ENCODE results near the gene TDRD12.

Gene TDRD12, protein sequence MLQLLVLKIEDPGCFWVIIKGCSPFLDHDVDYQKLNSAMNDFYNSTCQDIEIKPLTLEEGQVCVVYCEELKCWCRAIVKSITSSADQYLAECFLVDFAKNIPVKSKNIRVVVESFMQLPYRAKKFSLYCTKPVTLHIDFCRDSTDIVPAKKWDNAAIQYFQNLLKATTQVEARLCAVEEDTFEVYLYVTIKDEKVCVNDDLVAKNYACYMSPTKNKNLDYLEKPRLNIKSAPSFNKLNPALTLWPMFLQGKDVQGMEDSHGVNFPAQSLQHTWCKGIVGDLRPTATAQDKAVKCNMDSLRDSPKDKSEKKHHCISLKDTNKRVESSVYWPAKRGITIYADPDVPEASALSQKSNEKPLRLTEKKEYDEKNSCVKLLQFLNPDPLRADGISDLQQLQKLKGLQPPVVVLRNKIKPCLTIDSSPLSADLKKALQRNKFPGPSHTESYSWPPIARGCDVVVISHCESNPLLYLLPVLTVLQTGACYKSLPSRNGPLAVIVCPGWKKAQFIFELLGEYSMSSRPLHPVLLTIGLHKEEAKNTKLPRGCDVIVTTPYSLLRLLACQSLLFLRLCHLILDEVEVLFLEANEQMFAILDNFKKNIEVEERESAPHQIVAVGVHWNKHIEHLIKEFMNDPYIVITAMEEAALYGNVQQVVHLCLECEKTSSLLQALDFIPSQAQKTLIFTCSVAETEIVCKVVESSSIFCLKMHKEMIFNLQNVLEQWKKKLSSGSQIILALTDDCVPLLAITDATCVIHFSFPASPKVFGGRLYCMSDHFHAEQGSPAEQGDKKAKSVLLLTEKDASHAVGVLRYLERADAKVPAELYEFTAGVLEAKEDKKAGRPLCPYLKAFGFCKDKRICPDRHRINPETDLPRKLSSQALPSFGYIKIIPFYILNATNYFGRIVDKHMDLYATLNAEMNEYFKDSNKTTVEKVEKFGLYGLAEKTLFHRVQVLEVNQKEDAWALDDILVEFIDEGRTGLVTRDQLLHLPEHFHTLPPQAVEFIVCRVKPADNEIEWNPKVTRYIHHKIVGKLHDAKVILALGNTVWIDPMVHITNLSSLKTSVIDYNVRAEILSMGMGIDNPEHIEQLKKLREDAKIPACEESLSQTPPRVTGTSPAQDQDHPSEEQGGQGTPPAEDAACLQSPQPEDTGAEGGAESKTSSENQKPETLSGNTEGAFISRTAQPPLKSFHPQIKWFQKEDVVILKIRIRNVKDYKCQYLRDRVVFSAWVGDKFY (N-terminal part only)

DNA sequence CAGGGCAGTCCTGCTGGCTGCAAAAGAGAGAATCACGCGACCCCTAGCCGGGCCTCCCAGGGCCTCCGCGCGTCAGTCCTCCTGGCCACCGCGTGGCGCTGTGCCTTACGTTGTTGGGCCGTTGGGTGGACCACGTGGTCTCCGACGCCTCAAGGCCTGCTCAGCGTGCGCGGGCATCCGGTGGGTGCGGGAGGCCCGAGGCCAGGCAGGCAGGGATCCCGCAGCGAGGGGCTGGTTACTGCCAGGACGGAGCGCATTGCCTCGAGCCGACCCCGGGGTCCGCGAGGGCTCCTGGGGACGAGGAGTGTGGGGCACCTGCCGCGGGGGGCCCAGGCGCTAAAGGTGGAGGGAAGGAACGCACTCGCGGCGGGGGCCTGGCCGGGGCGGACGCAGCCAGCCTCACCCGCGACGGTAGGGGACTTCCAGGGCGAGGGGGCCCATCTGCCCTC, at the start of gene TDRD12:
Gene TDRD12 (plus strand): TSS at position 157 of the 449 bp plus-strand sequence. CDS start 306 bp downstream, outside the sequence.
- no peak for DNase-seq

DNA sequence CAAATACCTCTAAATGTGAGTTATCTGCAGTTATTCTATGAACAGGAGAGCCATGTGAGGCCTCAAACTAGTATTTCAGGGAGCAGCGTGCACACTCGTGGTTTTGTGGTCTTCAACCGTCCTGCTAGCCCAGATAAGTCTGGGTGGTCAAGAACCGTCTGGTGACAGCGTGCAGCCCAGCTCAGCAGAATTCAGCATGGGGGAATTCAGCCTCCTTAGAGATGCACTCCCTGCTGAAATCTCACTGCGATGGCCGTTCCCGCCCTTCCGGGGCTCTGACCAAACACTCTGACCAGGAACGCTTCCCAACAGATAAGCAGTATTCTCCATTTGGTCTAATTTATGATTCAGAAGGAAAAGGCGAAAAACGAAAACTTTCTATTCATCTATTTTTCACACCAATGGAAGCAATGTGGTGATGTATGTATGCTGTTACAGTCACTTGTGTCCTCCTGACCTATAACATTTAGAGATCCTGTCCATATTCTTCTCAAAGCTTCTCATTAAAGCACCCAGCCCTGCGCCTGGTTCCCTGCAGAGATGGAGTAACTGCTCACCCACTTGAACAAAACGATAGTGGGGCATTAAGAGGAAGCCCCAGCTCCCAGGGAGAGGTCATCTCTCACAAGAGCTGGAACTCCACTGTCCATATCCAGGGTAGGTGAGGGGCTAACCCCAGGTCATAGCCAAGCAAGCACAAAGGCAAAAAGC, 47.5 kb upstream of the TDRD12 start:
- peak; percentile 81 for DNase-seq

DNA sequence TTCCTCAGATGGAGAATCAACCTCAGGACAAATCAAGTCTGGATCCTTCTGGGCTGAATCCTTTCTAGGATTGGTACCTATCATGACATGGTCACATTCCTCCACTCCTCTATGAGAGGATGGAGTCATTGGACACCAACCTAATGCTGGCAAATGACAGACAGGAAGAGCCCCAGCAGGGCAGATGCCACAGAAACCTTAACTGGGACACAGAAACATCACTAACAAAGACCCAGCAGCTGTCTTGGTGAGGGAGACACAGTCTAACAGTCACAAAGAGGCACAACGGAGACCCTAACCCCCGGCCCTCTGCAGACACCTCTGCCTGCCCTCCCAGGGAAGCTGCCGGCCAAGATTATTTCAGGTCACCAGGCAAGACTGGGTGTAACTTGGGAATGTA, 46.7 kb upstream of the TDRD12 start:
- no peak for DNase-seq

DNA sequence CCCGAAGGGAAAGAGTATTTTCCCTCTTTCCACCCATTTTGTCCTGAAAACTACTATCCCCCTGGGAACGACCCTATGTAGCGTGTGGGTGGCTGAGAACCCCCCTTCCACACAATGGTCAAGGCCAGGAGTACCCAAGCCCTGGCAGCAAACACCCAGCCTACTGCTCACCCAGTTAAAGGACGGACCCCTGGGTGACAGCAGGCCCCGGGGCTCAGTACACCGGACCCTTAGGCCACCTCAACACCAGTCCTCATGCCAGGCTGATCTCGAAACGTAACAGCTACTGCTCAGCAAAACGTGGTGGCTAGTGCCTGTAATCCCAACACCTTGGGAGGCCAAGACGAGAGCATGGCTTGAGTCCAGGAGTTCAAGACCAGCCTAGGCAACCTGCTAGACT, 46.0 kb upstream of the TDRD12 start:
- no peak for DNase-seq

DNA sequence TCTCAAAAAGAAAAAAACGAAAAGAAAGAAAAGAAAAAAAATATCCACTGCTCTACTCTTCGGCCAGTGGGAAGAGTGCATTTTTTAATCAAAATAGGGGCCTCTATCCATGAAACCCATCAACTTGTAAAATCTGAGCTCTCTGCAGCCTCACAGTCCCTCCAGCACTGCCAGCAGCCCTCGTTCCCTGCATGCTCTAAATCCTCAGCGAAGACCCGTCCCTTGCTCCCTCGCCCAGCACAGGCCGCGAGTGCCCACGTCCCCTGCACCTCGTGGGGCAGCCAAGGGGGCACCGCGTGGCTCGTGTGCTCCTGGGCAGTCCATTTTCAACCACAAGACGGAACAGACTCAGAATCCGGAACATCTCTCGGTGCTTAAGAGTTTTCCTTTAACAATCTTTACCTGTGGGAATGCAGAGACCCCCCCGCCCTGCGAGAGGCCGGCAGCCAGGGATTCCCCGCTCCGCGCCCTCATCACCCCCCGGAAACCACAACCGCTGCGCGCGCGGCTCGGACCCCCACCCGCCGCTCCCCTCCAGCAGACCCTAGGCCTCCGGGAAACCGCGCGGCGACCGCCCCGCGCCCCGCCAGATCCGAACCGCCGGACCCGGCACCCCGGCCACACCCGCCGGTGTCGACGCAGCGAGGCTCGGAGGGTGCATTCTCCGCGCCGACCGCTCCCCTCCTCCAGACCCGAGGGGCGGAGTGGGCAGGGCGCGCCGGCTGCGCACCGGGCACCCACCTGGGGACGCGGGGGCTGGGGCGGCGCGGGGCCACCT, 45.2 kb upstream of the TDRD12 start:
- no peak for DNase-seq

DNA sequence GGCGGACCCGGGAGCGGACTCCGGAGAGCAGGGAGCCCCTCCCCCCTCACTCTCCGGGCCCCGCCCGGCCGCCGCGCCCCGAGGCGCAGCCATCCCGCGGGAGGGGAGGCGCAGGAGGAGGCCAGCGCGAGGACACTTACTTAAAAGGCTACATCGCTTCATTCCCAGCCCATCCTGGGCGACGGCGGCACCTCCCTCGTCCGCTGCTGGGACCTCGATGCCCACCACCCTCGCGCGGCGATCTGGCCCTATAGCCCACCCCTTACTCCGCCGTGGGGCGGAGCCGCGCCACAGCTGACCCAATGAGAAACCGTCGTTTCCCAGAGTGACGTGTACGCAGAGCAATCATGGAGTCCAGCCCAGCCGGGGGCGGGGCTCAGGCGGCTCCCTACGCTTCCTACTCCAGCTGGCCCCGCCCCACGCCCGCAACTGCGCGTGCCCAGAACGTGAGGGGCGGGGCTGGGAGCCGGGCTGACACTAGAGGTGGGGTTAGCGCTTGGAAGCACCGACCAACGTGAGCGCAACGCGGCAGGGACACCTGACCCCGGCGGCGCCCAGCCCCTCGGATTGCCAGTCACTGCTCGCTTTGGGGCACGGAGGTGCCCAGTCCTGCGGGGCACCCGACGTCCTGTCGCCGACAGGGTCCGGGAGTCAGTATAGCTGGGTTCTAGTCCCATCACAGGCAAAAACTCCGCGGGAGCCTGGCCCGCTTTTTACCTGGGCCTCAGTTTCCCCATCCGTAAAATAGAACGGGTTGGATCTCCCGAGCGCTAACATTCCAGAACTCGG, 44.4 kb upstream of the TDRD12 start, which contains the start of gene ANKRD27:
Gene ANKRD27 (minus strand): TSS at position 250 of the 789 bp plus-strand sequence. CDS start 16,165 bp downstream, outside the sequence.
- peak; percentile 94 for DNase-seq

DNA sequence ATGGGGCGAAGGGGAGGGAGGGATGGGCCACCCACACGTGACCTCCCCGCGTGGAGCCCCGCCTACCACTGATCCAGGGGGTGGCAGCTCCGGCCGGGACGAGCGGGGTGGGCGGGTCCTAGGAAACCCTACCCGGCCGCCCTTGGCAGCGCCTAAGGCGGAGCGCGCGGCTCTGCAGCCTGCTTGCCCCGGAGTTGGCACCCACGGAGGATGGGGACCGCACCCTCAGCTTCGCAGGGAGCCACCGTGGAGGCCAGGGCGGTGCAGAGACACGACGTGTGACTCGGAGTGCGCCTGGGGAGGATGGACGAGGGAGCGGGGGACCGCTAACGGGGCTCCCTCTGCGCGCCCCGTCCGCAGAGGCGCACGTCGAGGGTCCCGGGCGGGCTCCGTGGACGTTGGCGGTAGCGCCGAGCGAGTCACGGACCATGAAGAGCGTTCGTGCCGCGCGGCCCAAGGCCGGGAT, 43.8 kb upstream of the TDRD12 start, which contains the start of gene RGS9BP:
Gene RGS9BP (plus strand): TSS at position 129 of the 466 bp plus-strand sequence. CDS start 416 bp downstream, outside the sequence.
- peak; percentile 50 for DNase-seq

DNA sequence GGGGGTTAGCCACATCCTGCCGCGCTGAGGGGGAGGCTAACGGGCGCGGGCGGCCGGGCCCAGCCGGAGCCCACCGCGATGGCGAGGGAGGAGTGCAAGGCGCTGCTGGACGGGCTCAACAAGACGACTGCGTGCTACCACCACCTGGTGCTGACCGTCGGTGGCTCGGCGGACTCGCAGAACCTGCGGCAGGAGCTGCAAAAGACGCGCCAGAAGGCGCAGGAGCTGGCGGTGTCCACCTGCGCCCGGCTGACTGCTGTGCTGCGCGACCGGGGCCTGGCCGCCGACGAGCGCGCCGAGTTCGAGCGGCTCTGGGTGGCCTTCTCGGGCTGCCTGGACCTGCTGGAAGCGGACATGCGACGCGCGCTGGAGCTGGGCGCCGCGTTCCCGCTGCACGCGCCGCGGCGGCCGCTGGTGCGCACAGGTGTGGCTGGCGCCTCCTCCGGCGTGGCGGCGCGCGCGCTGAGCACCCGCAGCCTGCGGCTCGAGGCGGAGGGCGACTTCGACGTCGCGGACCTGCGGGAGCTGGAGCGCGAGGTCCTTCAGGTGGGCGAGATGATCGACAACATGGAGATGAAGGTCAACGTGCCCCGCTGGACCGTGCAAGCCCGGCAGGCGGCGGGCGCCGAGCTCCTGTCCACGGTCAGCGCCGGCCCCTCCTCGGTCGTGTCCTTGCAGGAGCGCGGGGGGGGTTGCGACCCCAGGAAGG, 43.2 kb upstream of the TDRD12 start:
- DNase-seq = no peak

DNA sequence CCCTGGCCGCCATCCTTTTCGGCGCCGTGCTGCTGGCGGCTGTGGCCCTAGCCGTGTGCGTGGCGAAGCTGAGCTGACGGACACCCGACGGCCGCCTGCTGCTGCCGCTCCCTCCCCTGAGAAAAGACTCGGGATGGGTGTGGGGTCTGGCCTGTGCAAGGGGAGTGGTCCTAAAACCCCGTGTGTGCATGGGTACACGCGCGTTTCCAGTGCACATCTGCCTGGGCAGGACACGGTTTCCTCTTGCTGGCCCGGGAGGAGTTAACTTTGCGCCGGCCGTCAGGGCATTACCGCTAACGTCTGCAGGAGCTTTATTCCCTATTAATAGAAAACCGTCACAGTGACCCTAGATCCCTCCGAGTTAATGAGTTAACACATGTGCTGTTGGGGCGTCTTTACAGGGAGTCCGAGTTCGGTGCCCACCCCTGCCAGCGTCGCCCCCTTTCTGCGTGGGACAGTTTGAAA, 42.6 kb upstream of the TDRD12 start:
- no peak for DNase-seq

DNA sequence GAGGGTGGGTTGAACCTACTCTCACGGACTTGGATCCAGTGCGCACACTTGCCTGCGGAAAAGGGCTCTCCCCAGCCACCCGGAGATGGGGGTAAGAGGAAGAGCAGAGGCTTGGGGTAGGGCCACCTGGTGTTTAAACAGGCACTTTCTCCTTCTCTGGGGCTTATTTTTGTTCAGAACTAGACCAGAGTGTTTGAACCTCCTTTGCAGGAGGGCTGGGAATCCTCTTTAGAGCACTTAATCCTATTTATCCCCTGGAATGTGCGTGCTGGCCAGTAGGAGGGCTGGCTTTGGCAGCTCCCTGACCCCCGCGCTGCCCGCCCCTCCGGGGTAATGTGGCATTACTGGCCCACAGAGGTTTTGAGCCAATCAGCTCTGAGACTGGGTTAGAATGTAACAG, 41.9 kb upstream of the TDRD12 start:
- DNase-seq = no peak

DNA sequence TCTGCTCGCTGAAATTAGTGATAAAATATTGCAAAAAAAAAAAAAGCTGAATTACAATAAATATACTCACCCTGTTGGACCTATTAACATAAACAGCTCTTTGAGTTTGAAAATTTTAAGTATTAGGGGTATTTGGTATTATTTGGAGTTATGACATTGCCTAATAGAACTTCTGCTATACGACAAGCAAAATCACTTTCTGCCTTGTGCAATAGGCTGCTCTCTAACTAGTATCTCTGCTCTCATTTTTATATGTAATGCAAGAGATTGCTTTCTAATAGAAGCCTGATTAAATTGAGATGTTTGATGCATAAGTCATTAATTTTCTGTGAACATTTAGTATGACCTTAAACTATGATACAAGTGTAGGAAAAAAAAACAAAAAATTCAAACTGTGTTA, 38.6 kb upstream of the TDRD12 start:
- no peak for DNase-seq

DNA sequence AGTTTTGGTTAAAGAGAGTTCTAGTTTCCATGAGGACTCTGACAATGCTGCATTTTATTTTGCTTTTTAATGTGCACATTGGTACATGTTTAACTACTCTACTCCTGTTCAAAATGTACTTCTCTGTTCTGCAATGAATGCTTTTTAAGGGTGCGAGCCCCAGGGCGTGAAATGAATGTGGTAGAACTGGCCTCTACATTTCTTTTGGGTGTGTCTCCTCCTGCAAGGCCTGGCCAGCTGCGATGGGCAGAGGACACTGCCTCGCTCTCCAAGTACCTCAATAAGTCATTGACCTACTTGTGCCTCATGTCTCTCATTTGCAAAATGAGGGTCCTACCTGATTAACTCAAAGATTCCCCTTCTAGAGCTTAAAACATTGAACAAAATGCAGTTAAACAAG, 37.2 kb upstream of the TDRD12 start:
- no peak for DNase-seq

DNA sequence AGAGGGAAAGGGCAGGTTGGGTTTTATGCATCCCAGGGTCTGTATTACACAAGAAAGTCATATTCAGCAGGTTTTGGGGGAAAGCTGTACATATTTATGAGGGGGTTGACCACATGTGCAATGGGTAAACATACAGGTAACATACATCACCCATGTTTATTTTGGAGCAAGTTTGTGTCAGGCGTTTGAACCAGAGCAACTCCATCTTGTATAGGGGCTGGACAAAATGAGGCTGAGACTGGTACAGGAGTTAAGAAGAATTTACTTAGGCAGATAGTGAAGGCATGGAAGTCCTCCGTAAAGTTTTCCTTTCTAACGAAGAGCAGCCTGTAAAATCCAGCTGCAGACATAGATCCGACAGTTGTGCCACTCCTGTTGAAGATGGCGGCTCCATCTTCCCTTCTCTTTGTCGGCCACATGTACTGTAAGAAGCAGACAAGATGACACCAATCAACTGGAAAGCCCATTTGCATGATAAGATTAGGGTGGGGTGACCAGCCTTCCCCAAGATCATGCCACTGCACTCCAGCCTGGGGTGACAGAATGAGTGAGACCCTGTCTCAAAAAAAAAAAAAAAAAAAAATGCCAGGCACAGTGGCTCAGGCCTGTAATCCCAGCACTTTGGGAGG, 32.6 kb upstream of the TDRD12 start:
- DNase-seq = no peak

DNA sequence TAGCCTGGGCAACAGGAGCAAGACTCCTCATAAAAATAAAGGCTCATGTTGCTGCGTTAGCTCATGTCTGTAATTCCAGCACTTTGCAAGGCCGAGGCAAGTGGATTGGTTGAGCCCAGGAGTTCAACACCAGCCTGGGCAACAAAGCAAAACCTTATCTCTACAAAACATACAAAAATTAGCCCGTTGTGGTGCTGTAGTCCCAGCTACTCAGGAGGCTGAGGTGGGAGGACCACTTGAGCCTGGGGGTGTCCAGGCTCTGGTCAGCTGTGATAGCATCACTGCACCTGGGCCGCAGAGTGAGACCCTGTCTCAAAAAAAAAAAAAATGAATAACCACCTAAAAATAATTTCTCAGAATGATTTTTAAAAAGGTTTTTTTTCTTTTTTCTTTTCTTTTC, 31.9 kb upstream of the TDRD12 start:
- DNase-seq = no peak

DNA sequence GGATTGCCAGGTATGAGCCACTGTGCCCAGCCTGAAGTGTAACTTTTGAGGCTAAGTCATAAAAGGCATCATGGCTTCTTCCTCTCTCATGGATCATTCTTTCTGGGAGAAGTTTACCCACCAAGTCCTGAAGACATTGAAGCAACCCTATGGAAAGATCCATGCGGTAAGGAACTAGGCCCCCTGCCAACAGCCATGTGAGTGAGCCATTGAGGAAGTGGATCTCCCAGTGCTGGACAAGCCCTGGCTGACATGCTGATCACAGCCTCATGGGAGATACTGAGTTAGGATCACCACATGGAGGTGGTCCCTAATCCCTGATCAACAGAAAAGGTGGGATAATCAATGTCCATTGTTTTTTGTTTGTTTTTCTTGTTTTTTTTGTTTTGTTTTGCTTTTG, 31.3 kb upstream of the TDRD12 start:
- DNase-seq = no peak

DNA sequence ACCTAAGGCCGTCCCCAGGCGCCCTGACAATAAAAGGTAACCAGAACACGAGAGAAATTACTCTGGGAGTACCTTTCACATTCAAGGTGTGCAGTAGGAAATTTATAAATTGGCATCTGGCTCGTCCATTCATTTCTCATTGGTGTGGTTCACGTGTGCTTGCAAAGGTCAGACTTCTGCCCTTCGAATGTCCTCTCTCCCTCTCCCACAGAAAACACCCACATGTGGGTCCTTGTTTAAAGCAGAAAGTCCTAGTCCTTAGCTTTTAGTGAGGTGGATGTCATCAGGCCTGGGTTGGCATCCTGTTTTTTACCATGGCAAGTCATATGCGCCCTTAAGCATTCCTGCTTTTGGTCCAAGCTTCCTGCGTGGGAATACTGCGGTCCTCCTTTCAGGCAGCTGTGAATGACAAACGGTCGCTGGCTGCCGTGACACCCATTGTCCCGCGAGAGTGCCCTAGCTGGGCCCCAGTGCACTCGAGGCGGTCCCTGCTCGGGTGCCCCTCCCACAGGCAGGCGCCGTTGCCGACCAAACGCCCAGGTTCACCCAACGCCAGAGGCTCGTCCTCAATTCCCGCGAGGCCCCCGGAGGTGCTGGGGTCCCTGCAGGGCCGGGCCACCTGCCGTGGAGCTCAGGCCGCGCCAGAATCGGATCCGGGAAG, 28.1 kb upstream of the TDRD12 start, which contains the start of gene NUDT19:
Gene NUDT19 (plus strand): TSS at position 531 of the 661 bp plus-strand sequence. CDS start 140 bp downstream, outside the sequence.
- DNase-seq = peak; percentile 63

DNA sequence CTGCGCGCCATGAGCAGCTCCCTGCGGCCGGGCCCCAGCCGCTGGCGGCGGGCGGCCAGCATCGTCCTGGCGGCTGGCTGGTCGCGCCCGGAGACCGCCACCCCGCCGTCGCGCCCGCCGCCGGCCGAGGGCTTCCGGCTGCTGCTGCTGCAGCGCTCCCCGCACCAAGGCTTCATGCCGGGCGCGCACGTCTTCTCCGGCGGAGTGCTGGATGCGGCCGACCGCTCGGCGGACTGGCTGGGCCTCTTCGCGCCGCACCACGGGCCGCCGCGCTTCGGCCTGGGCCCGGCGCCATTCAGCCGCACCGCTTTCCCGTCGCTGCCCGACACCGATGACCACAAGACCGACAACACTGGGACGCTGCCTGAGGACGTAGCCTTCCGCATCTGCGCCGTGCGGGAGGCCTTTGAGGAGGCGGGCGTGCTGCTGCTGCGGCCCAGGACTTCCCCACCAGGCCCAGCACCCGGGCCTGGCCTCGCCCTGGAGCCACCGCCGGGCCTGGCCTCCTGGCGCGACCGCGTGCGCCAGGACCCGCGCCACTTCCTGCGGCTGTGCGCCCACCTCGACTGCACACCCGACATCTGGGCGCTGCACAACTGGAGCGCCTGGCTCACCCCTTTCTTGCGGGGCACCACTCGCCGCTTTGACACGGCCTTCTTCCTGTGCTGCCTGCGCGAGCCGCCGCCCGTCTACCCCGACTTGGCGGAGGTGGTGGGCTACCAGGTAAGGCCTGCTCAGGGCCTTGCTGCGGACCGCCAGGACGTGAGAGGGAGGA, 27.4 kb upstream of the TDRD12 start:
- peak; percentile 27 for DNase-seq

DNA sequence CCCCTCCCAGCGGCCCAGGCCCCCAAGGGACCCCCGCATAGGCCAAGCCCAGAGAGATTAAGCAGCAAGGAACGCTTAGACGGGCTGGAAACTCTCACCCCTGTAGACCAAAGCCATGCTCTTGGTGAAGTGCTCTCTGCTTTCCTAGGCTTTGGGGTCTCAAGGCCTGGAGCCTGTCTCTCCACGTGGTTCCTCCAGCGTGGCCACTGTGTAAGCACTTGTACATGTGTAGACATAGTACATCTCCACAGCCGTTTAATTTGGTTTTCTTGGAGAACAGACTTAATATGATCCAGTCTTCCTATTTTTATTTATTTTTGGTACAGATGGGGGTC, 26.9 kb upstream of the TDRD12 start:
- no peak for DNase-seq
